Measurements from ENCODE around the gene RAB10. TPM values are rescaled to one million over a fixed set of nuclear protein-coding genes. Genes with fewer than 3 reads are reported as not detected.

Gene RAB10
- total and polyA plus RNA-seq, 2 experiments from 2014 or later: 102 to 143 TPM

GRCh38 chr2:26161926-26162325 lies 128.0 kb downstream of the RAB10 start (continued):
- TF ChIP-seq ETS1 (IDR thresholded peaks at IDR 0.05): no peak

DNA sequence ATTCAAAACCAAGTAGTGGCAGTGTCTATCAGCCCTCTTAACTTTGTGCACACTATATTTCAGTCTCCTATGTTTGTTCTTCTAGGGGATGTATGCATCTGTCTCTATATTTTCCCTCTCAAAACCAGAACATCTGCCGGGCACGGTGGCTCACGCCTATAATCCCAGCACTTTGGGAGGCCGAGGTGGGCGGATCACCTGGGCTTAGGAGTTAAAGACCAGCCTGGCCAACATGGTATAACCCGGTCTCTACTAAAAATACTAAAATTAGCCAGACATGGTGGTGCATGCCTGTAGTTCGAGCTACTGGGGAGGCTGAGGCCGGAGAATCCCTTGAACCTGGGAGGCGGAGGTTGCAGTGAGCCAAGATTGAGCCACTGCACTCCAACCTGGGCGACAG lies 129.1 kb downstream of the RAB10 start:
- Mint-ChIP-seq H3K27me3 (ENCODE audit: insufficient read depth, low read depth, poor library complexity) (peaks cover 4% of the 10 kb centered on the region), H3K36me3 (ENCODE audit: low read depth) (no peaks in the 10 kb centered on the region), H3K27ac (no peak overlapping the region), H3K4me1 (no peaks in the 10 kb centered on the region), H3K9me3 (no peaks in the 10 kb centered on the region), H3K4me3 (no peak overlapping the region)
- Histone ChIP-seq H2AFZ (no peak overlapping the region), H3F3A (replicated peaks; ENCODE audit: low read depth) (no peaks in the 10 kb centered on the region), H3K27ac (ENCODE audit: low read depth) (no peak overlapping the region), H3K4me3 (no peak overlapping the region), H3K79me2 (replicated peaks; ENCODE audit: insufficient read depth) (no peaks in the 10 kb centered on the region), H3K27me3 (ENCODE audit: insufficient read depth) (no peaks in the 10 kb centered on the region), H3K4me1 (ENCODE audit: insufficient read depth) (no peaks in the 10 kb centered on the region), H3K4me2 (no peak overlapping the region), H4K20me1 (replicated peaks; ENCODE audit: insufficient read depth) (no peaks in the 10 kb centered on the region), H3K36me3 (ENCODE audit: insufficient read depth) (no peaks in the 10 kb centered on the region), H3K9me2 (ENCODE audit: insufficient read depth) (no peaks in the 10 kb centered on the region)
- ATAC-seq (no peak), DNase-seq (ENCODE audit: low spot score) (no peak)
- TF ChIP-seq EZH2phosphoT487 (IDR thresholded peaks at IDR 0.05; ENCODE audit: unreplicated experiment): no peak
- no peak for TF ChIP-seq JUNB (IDR thresholded peaks at IDR 0.05; ENCODE audit: unreplicated experiment)
- no peak for TF ChIP-seq ZNF331 (CRISPR knock-in tag; IDR thresholded peaks at IDR 0.05; ENCODE audit: low read depth)
- no peak for TF ChIP-seq ZNF114 (CRISPR knock-in tag; IDR thresholded peaks at IDR 0.05)
- no peak for TF ChIP-seq REST (IDR thresholded peaks at IDR 0.05; ENCODE audit: unreplicated experiment)
- no peak for TF ChIP-seq STAT1 (IDR thresholded peaks at IDR 0.05; ENCODE audit: unreplicated experiment)
- TF ChIP-seq EZH2 (IDR thresholded peaks at IDR 0.05; ENCODE audit: low read depth, unreplicated experiment): no peak
- TF ChIP-seq, protein P1, sequence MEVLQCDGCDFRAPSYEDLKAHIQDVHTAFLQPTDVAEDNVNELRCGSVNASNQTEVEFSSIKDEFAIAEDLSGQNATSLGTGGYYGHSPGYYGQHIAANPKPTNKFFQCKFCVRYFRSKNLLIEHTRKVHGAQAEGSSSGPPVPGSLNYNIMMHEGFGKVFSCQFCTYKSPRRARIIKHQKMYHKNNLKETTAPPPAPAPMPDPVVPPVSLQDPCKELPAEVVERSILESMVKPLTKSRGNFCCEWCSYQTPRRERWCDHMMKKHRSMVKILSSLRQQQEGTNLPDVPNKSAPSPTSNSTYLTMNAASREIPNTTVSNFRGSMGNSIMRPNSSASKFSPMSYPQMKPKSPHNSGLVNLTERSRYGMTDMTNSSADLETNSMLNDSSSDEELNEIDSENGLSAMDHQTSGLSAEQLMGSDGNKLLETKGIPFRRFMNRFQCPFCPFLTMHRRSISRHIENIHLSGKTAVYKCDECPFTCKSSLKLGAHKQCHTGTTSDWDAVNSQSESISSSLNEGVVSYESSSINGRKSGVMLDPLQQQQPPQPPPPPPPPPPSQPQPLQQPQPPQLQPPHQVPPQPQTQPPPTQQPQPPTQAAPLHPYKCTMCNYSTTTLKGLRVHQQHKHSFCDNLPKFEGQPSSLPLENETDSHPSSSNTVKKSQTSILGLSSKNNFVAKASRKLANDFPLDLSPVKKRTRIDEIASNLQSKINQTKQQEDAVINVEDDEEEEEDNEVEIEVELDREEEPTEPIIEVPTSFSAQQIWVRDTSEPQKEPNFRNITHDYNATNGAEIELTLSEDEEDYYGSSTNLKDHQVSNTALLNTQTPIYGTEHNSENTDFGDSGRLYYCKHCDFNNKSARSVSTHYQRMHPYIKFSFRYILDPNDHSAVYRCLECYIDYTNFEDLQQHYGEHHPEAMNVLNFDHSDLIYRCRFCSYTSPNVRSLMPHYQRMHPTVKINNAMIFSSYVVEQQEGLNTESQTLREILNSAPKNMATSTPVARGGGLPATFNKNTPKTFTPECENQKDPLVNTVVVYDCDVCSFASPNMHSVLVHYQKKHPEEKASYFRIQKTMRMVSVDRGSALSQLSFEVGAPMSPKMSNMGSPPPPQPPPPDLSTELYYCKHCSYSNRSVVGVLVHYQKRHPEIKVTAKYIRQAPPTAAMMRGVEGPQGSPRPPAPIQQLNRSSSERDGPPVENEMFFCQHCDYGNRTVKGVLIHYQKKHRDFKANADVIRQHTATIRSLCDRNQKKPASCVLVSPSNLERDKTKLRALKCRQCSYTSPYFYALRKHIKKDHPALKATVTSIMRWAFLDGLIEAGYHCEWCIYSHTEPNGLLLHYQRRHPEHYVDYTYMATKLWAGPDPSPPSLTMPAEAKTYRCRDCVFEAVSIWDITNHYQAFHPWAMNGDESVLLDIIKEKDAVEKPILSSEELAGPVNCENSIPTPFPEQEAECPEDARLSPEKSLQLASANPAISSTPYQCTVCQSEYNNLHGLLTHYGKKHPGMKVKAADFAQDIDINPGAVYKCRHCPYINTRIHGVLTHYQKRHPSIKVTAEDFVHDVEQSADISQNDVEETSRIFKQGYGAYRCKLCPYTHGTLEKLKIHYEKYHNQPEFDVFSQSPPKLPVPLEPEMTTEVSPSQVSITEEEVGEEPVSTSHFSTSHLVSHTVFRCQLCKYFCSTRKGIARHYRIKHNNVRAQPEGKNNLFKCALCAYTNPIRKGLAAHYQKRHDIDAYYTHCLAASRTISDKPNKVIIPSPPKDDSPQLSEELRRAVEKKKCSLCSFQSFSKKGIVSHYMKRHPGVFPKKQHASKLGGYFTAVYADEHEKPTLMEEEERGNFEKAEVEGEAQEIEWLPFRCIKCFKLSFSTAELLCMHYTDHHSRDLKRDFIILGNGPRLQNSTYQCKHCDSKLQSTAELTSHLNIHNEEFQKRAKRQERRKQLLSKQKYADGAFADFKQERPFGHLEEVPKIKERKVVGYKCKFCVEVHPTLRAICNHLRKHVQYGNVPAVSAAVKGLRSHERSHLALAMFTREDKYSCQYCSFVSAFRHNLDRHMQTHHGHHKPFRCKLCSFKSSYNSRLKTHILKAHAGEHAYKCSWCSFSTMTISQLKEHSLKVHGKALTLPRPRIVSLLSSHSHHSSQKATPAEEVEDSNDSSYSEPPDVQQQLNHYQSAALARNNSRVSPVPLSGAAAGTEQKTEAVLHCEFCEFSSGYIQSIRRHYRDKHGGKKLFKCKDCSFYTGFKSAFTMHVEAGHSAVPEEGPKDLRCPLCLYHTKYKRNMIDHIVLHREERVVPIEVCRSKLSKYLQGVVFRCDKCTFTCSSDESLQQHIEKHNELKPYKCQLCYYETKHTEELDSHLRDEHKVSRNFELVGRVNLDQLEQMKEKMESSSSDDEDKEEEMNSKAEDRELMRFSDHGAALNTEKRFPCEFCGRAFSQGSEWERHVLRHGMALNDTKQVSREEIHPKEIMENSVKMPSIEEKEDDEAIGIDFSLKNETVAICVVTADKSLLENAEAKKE (CRISPR knock-in tag; IDR thresholded peaks at IDR 0.05): no peak
- no peak for TF ChIP-seq CREB1 (CRISPR knock-in tag; IDR thresholded peaks at IDR 0.05; ENCODE audit: low read depth)
- no peak for TF ChIP-seq NANOG (IDR thresholded peaks at IDR 0.05; ENCODE audit: borderline replicate concordance)
- no peak for TF ChIP-seq CTCF (conservative IDR thresholded peaks at IDR 0.05; ENCODE audit: low read depth in 2 of 2)
- no peak for TF ChIP-seq ETS1 (IDR thresholded peaks at IDR 0.05)

Measured in GM23338 (cell line).